Measurements from ENCODE around the gene TMOD3. TPM values are rescaled to one million over a fixed set of nuclear protein-coding genes. Genes with fewer than 3 reads are reported as not detected.

Gene TMOD3
- total RNA-seq, 1 donor from 2014 or later = 51.0 TPM

GRCh38 chr15:51932161-51932560, 102.7 kb downstream of the TMOD3 start:
- peaks cover 11% of the 10 kb centered on the region for H3K36me3 Mint-ChIP-seq (ENCODE audit: low read depth, unreplicated experiment)
- H3K27me3 Mint-ChIP-seq (ENCODE audit: unreplicated experiment) = peaks cover 2% of the 10 kb centered on the region
- no peak for DNase-seq (ENCODE audit: low spot score)
- H3K9me3 Mint-ChIP-seq (ENCODE audit: unreplicated experiment) = no peaks in the 10 kb centered on the region
- H3K4me3 Mint-ChIP-seq (ENCODE audit: unreplicated experiment) = no peak overlapping the region
- no peak overlapping the region for H3K27ac Mint-ChIP-seq (ENCODE audit: unreplicated experiment)
- TF ChIP-seq CTCF (IDR thresholded peaks at IDR 0.05; ENCODE audit: unreplicated experiment) = no peak
- H3K4me1 Mint-ChIP-seq (ENCODE audit: unreplicated experiment) = peaks cover 18% of the 10 kb centered on the region

GRCh38 chr15:51935466-51936104, 106.1 kb downstream of the TMOD3 start:
- no peak for TF ChIP-seq CTCF (IDR thresholded peaks at IDR 0.05; ENCODE audit: unreplicated experiment)
- Mint-ChIP-seq H3K4me1 (ENCODE audit: unreplicated experiment) (peaks cover 34% of the 10 kb centered on the region), H3K9me3 (ENCODE audit: unreplicated experiment) (no peaks in the 10 kb centered on the region), H3K36me3 (ENCODE audit: low read depth, unreplicated experiment) (peaks cover 7% of the 10 kb centered on the region), H3K4me3 (ENCODE audit: unreplicated experiment) (no peak overlapping the region), H3K27me3 (ENCODE audit: unreplicated experiment) (peaks cover 2% of the 10 kb centered on the region), H3K27ac (ENCODE audit: unreplicated experiment) (peak overlapping the region; percentile 70)
- DNase-seq (ENCODE audit: low spot score) = no peak

GRCh38 chr15:51936105-51936478, 106.6 kb downstream of the TMOD3 start:
- Mint-ChIP-seq H3K27ac (ENCODE audit: unreplicated experiment) (peak overlapping the region; percentile 70), H3K36me3 (ENCODE audit: low read depth, unreplicated experiment) (peaks cover 7% of the 10 kb centered on the region), H3K9me3 (ENCODE audit: unreplicated experiment) (no peaks in the 10 kb centered on the region), H3K4me3 (ENCODE audit: unreplicated experiment) (peak overlapping the region; percentile 60), H3K27me3 (ENCODE audit: unreplicated experiment) (no peaks in the 10 kb centered on the region), H3K4me1 (ENCODE audit: unreplicated experiment) (peaks cover 34% of the 10 kb centered on the region)
- TF ChIP-seq CTCF (IDR thresholded peaks at IDR 0.05; ENCODE audit: unreplicated experiment) = no peak
- DNase-seq (ENCODE audit: low spot score) = no peak

GRCh38 chr15:51938286-51938685, 108.8 kb downstream of the TMOD3 start:
- Mint-ChIP-seq H3K4me3 (ENCODE audit: unreplicated experiment) (no peak overlapping the region), H3K27ac (ENCODE audit: unreplicated experiment) (no peak overlapping the region), H3K9me3 (ENCODE audit: unreplicated experiment) (no peaks in the 10 kb centered on the region), H3K27me3 (ENCODE audit: unreplicated experiment) (no peaks in the 10 kb centered on the region), H3K4me1 (ENCODE audit: unreplicated experiment) (peaks cover 34% of the 10 kb centered on the region), H3K36me3 (ENCODE audit: low read depth, unreplicated experiment) (peaks cover 14% of the 10 kb centered on the region)
- DNase-seq (ENCODE audit: low spot score) = peak; percentile 38
- TF ChIP-seq CTCF (IDR thresholded peaks at IDR 0.05; ENCODE audit: unreplicated experiment) = no peak

GRCh38 chr15:51939216-51939615, 109.8 kb downstream of the TMOD3 start:
- H3K27ac Mint-ChIP-seq (ENCODE audit: unreplicated experiment) = peak overlapping the region; percentile 84
- no peaks in the 10 kb centered on the region for H3K9me3 Mint-ChIP-seq (ENCODE audit: unreplicated experiment)
- TF ChIP-seq CTCF (IDR thresholded peaks at IDR 0.05; ENCODE audit: unreplicated experiment) = no peak
- H3K36me3 Mint-ChIP-seq (ENCODE audit: low read depth, unreplicated experiment) = peaks cover 20% of the 10 kb centered on the region
- no peaks in the 10 kb centered on the region for H3K27me3 Mint-ChIP-seq (ENCODE audit: unreplicated experiment)
- DNase-seq (ENCODE audit: low spot score) = no peak
- peaks cover 34% of the 10 kb centered on the region for H3K4me1 Mint-ChIP-seq (ENCODE audit: unreplicated experiment)
- H3K4me3 Mint-ChIP-seq (ENCODE audit: unreplicated experiment) = no peak overlapping the region

Data from endothelial cell (in vitro differentiated cells).